Lung (tissue), 12 donors: ENCODE results near the gene MAN1B1. TPM values are rescaled to one million over a fixed set of nuclear protein-coding genes. Genes with fewer than 3 reads are reported as not detected.

ENCODE experiments used
- ATAC-seq: fragments of 200-7000 bp; cut with Tn5 transposase; one replicate; pipeline ENCODE4 v1.9.1; 2020; ENCODE audit warnings: moderate number of reproducible peaks; ENCODE audit not compliant: insufficient read depth, low FRiP score
- DNase-seq, 3 donors: peaks; one replicate each; pipeline ENCODE4 v3.0.0-alpha.2; 2013 to 2017
- H3K27ac ChIP-seq, 2 donors: one replicate each; pipeline ENCODE4 v1.5.1; 2013; ENCODE audit warnings: mild to moderate bottlenecking in 2 of 2, moderate library complexity in 2 of 2, control low read depth in 1 of 2, inconsistent platforms in 1 of 2, low read depth in 1 of 2, low read length in 1 of 2
- H3K27me3 ChIP-seq, 3 donors: one replicate each; pipeline ENCODE4 v1.5.1; 2013; ENCODE audit warnings: low read length in 2 of 3; ENCODE audit not compliant: control insufficient read depth in 3 of 3, insufficient read depth in 3 of 3
- H3K36me3 ChIP-seq, 4 donors: one replicate each; pipeline ENCODE4 v1.5.1; 2013; ENCODE audit warnings: low read length in 4 of 4, mild to moderate bottlenecking in 1 of 4, moderate library complexity in 1 of 4; ENCODE audit not compliant: control insufficient read depth in 4 of 4, insufficient read depth in 4 of 4
- H3K4me1 ChIP-seq, 5 donors: one replicate each; pipeline ENCODE4 v1.5.1; 2013; ENCODE audit warnings: low read length in 5 of 5, mild to moderate bottlenecking in 2 of 5, moderate library complexity in 1 of 5; ENCODE audit not compliant: control insufficient read depth in 5 of 5, insufficient read depth in 5 of 5
- H3K4me3 ChIP-seq: one replicate; pipeline ENCODE4 v1.5.1; 2013; ENCODE audit warnings: mild to moderate bottlenecking, control low read depth, moderate library complexity
- H3K9ac ChIP-seq, 2 donors: one replicate each; pipeline ENCODE4 v1.5.1; 2013; ENCODE audit warnings: low read length in 2 of 2, control low read depth in 1 of 2; ENCODE audit not compliant: insufficient read depth in 1 of 2
- H3K9me3 ChIP-seq, 4 donors: one replicate each; pipeline ENCODE4 v1.5.1; 2013; ENCODE audit warnings: low read length in 3 of 4, mild to moderate bottlenecking in 1 of 4, moderate library complexity in 1 of 4; ENCODE audit not compliant: control insufficient read depth in 4 of 4, insufficient read depth in 3 of 4
- WGBS, 2 donors: extraction: QIAGEN DNeasy Blood & Tissue Kit; methylation state at CpG; one replicate each; pipeline ENCODE4 v1.1.7; 2013; 5-methylcytosine and 5-hydroxymethylcytosine counted together
- polyA plus RNA-seq, 2 donors: library from polyadenylated mRNA; stranded (reverse); fragments of 200-250 nt; gene quantifications; one replicate each; pipeline ENCODE4 v1.2.1, GENCODE V29; 2013
- total RNA-seq, 2 donors: library from RNA; depleted of rRNA in 1 of 2; stranded (reverse); fragments of >200 nt in 1 of 2; gene quantifications; one replicate each; pipeline ENCODE4 v1.2.1, GENCODE V29; 2014 to 2021
- TF ChIP-seq, protein P1 (sequence below): IDR thresholded peaks from 2 replicates; pipeline ENCODE4 v1.5.1; 2012; ENCODE audit warnings: mild to moderate bottlenecking; ENCODE audit errors: control extremely low read depth, extremely low read depth
- donor health status: control.
- donor health status: control.
- donor health status: Bipolar disorder and iron deficiency.
- donor health status: healthy.
- donor health status: DM: yes; HTN: yes; CAD: no.

Gene MAN1B1
- total and polyA plus RNA-seq, 4 donors, result 40.3 to 70.9 (median 56.8) TPM

DNA sequence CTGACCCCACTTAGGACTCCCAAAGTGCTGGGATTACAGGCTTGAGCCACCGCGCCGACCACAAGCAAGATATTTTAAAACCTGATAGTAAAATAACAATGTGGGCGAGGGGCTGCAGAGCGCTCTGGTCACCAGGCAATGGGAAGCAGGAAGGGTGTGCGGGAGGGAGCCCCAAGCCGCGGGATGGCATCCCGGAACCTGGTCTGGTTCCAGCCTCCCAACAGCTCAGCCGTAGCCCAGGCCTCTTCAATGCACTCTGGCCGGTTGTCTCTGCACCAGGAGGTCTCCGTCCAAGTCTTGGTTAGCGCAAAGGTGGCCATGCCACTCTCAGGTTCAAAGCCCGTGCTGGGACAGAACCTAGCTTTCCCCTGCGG is 10.2 kb upstream of the MAN1B1 start:
- no peak for ATAC-seq
- peaks cover 0 to 11% (median 7%) of the 10 kb centered on the region in 3 donors for H3K27me3 ChIP-seq
- H3K9ac ChIP-seq, result no peak overlapping the region
- no peaks in the 10 kb centered on the region for H3K9me3 ChIP-seq
- H3K4me3 ChIP-seq, result peak overlapping the region; percentile 10
- peaks cover 0 to 16% (median 5%) of the 10 kb centered on the region in 5 donors for H3K4me1 ChIP-seq
- H3K27ac ChIP-seq, result peak overlapping the region in 1 of 2 donors; percentile 78
- WGBS, 2 donors, result 61 to 71% methylated on average over 15 of the region's 15 CpGs
- TF ChIP-seq, protein P1, sequence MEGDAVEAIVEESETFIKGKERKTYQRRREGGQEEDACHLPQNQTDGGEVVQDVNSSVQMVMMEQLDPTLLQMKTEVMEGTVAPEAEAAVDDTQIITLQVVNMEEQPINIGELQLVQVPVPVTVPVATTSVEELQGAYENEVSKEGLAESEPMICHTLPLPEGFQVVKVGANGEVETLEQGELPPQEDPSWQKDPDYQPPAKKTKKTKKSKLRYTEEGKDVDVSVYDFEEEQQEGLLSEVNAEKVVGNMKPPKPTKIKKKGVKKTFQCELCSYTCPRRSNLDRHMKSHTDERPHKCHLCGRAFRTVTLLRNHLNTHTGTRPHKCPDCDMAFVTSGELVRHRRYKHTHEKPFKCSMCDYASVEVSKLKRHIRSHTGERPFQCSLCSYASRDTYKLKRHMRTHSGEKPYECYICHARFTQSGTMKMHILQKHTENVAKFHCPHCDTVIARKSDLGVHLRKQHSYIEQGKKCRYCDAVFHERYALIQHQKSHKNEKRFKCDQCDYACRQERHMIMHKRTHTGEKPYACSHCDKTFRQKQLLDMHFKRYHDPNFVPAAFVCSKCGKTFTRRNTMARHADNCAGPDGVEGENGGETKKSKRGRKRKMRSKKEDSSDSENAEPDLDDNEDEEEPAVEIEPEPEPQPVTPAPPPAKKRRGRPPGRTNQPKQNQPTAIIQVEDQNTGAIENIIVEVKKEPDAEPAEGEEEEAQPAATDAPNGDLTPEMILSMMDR, result no peak
- DNase-seq, result no peak
- peaks cover 0 to 27% (median 4%) of the 10 kb centered on the region in 4 donors for H3K36me3 ChIP-seq

DNA sequence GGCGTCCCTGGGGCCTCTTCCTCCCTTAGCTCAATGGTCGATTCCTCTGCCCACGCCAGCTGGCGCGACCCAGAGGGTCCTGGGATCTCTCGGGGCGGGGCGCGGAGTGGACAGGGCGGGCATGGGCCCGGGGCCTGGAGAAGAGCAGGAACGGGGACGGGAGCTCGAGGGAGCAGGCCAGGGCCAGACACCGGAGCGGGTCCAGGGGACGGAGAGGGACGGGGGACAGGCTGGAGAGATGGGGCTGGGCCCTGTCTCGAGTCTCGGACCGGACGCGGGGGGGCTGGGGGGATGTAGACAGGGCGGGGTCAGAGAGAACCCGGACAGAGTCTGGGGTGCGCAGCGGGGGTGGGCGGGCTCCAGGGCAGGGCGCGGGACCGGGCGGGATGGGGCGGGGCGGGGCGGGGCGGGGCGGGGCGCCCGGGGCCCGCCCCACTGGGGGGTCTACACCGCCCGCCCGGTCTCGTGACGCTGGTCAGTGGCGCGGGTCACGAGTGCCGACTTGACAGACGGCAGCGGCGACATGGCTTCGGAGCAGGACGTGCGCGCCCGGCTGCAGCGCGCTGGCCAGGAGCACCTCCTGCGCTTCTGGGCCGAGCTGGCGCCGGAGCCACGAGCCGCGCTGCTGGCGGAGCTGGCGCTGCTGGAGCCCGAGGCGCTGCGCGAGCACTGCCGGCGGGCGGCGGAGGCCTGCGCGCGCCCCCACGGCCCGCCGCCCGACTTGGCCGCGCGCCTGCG is 9.6 kb upstream of the MAN1B1 start, which contains the start of gene UAP1L1:
TSS of gene UAP1L1 (plus strand) at position 508 of the 738 bp plus-strand sequence. CDS start at position 524, 16 bp downstream.
- H3K36me3 ChIP-seq, result peaks cover 0 to 33% (median 4%) of the 10 kb centered on the region in 4 donors
- H3K27me3 ChIP-seq, result peaks cover 0 to 11% (median 7%) of the 10 kb centered on the region in 3 donors
- H3K9ac ChIP-seq, result no peak within 1 kb of the TSS
- TF ChIP-seq, protein P1, result no peak
- 2% methylated on average over 23 to 87 of the region's 87 CpGs for WGBS, 2 donors
- ATAC-seq, result peak; percentile 63
- no peaks in the 10 kb centered on the region for H3K9me3 ChIP-seq
- DNase-seq, result peak; percentile 52 to 69 (median 59)
- H3K4me3 ChIP-seq, result peak within 1 kb of the TSS; percentile 84
- peak within 1 kb of the TSS in 1 of 2 donors; percentile 78 for H3K27ac ChIP-seq
- H3K4me1 ChIP-seq, result peaks cover 0 to 16% (median 5%) of the 10 kb centered on the region in 5 donors

DNA sequence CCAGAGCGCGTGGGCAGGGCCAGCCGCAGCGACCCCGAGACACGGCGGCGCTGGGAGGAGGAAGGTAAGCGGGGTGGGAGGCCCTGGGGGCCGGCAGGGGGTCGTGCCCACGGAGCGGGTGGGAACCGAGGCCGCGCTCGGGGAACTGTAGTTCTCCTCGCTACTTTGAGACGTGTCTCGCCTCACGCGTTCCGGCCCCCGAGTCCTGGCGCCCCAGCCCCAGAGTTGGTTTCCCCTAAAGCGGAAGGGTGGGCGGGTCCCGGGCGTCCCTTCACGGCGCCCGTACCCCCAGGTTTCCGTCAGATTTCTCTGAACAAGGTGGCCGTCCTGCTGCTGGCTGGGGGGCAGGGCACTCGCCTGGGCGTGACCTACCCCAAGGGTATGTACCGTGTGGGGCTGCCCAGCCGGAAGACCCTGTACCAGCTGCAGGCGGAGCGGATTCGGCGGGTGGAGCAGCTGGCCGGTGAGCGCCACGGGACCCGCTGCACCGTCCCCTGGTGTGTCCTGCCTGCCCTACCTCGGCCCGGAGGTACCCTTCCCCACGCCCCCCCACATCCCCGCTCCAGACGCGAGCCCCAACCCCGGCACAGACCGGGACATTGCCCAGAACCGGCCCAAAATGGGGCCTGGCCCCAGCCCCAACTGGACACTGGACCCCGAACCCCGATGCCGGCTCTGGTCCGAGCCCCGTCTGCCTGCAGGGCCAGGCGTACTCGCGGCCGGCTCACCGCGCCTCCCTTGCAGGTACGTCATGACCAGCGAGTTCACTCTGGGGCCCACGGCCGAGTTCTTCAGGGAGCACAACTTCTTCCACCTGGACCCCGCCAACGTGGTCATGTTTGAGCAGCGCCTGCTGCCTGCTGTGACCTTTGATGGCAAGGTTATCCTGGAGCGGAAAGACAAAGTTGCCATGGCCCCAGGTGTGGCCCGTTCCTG is 8.8 kb upstream of the MAN1B1 start:
- peaks cover 0 to 16% (median 5%) of the 10 kb centered on the region in 5 donors for H3K4me1 ChIP-seq
- TF ChIP-seq, protein P1, result no peak
- no peak overlapping the region for H3K27ac ChIP-seq
- H3K27me3 ChIP-seq, result peaks cover 0 to 11% (median 7%) of the 10 kb centered on the region in 3 donors
- peak; percentile 3 for ATAC-seq
- 17 to 19% methylated on average over 61 to 76 of the region's 76 CpGs for WGBS, 2 donors
- H3K9ac ChIP-seq, result no peak overlapping the region
- DNase-seq, result no peak
- peaks cover 0 to 41% (median 4%) of the 10 kb centered on the region in 4 donors for H3K36me3 ChIP-seq
- H3K9me3 ChIP-seq, result no peaks in the 10 kb centered on the region
- H3K4me3 ChIP-seq, result peak overlapping the region; percentile 84
